Right lobe of liver (tissue), 4 donors: ENCODE data around the gene DNAJA1.

Experiments used
- POLR2A ChIP-seq: fragments of 450-650 bp; IDR thresholded peaks from one replicate; pipeline ENCODE4 v1.6.1; 2017; ENCODE audit warnings: antibody characterized with exemption, mild to moderate bottlenecking
- TF ChIP-seq, protein P1 (sequence below), 4 donors: fragments of 200-600 bp in 3 of 4; fragments of 450-650 bp in 1 of 4; IDR thresholded peaks; one replicate each; pipeline versions ENCODE4 v1.5.1 to v1.8.0; 2016 to 2022; ENCODE audit warnings: antibody characterized with exemption in 4 of 4, mild to moderate bottlenecking in 2 of 4
- donor health status: DM: no; HTN: no; CAD: no.
- donor health status: DM: no; HTN: no; CAD: no.
- donor health status: DM: no; HTN: yes; CAD: no.

DNA sequence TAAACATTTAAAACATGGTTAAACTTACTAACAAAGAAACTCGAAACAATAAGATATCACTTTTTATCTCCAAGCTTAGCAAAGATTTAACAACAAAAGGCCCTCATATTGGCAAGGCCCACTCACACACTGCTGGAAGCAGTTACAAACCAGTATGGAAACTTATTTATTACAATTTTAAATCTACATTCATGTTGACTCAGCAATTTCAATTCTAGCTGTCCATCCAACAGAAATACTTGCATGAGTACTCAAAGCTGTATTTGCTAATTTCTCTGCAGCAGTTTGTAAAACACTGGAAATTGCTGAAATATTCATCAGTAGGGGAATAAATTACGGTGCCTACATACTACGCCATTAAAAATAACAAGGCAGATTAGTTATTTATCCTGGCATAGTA, 2.8 kb upstream of the DNAJA1 start:
- TF ChIP-seq, protein P1, sequence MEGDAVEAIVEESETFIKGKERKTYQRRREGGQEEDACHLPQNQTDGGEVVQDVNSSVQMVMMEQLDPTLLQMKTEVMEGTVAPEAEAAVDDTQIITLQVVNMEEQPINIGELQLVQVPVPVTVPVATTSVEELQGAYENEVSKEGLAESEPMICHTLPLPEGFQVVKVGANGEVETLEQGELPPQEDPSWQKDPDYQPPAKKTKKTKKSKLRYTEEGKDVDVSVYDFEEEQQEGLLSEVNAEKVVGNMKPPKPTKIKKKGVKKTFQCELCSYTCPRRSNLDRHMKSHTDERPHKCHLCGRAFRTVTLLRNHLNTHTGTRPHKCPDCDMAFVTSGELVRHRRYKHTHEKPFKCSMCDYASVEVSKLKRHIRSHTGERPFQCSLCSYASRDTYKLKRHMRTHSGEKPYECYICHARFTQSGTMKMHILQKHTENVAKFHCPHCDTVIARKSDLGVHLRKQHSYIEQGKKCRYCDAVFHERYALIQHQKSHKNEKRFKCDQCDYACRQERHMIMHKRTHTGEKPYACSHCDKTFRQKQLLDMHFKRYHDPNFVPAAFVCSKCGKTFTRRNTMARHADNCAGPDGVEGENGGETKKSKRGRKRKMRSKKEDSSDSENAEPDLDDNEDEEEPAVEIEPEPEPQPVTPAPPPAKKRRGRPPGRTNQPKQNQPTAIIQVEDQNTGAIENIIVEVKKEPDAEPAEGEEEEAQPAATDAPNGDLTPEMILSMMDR (IDR thresholded peaks at IDR 0.05) = no peak
- TF ChIP-seq POLR2A = no peak
